Testis (tissue), 2 donors: Measurements from ENCODE around the gene MYLK4.

Source experiments
- CTCF ChIP-seq, 3 experiments: fragments of 450-650 bp in 2 of 3; fragments of 200-600 bp in 1 of 3; sonication (generic) in 1 of 3; IDR thresholded peaks; one replicate each; pipeline ENCODE4 v1.5.1; 2016 to 2019; ENCODE audit warnings: antibody characterized with exemption in 3 of 3, mild to moderate bottlenecking in 2 of 3, moderate library complexity in 1 of 3
- POLR2A ChIP-seq: fragments of 450-650 bp; IDR thresholded peaks from one replicate; pipeline ENCODE4 v1.6.1; 2017; ENCODE audit warnings: antibody characterized with exemption, mild to moderate bottlenecking, moderate library complexity

- TF ChIP-seq CTCF (IDR thresholded peaks at IDR 0.05) (no peak), POLR2A (no peak)
Measured at GRCh38 chr6:2687456-2687855, 63.3 kb downstream of the MYLK4 start.
